Mesothelial cell of epicardium (in vitro differentiated cells): ENCODE results near the gene SUPT6H. TPM values are rescaled to one million over a fixed set of nuclear protein-coding genes. Genes with fewer than 3 reads are reported as not detected.
A peak's percentile ranks its signal among the peaks of the same experiment; 100 is the strongest.
"Not testable (repeated sequence)": the region's sequence is repeated elsewhere in the genome, so short reads cannot be mapped to it uniquely, and the experiment has no call there.

Experiments
- DNase-seq, 2 experiments: peaks; one replicate each; pipeline ENCODE4 v3.0.0; 2021; ENCODE audit warnings: low spot score in 2 of 2; ENCODE audit not compliant: unreplicated experiment in 2 of 2
- H3K27ac Mint-ChIP-seq: 2 replicates; pipeline ENCODE4 v1.8.0; 2021; ENCODE audit warnings: mixed read lengths
- H3K27me3 Mint-ChIP-seq: 2 replicates; pipeline ENCODE4 v1.8.0; 2021; ENCODE audit warnings: low read depth, mixed read lengths
- H3K36me3 Mint-ChIP-seq: 2 replicates; pipeline ENCODE4 v1.8.0; 2021; ENCODE audit warnings: mixed read lengths
- H3K4me1 Mint-ChIP-seq: 2 replicates; pipeline ENCODE4 v1.8.0; 2021; ENCODE audit warnings: mixed read lengths
- H3K4me3 Mint-ChIP-seq: 2 replicates; pipeline ENCODE4 v1.8.0; 2021; ENCODE audit warnings: mild to moderate bottlenecking, moderate library complexity, mixed read lengths
- H3K9me3 Mint-ChIP-seq: 2 replicates; pipeline ENCODE4 v1.8.0; 2021; ENCODE audit warnings: mixed read lengths
- CTCF ChIP-seq: fragments of 200-600 bp; sonication (generic); IDR thresholded peaks from one replicate; pipeline ENCODE4 v1.5.0; 2021; ENCODE audit warnings: antibody characterized with exemption; ENCODE audit not compliant: unreplicated experiment
- total RNA-seq: library from RNA; stranded (reverse); gene quantifications from 3 replicates; pipeline ENCODE4 v1.2.1, GENCODE V29; 2021

Gene SUPT6H
- total RNA-seq, 1 donor from 2014 or later = 91.8 TPM

- no peak overlapping the region for H3K4me3 Mint-ChIP-seq
- DNase-seq = no peak
- H3K27me3 Mint-ChIP-seq = no peaks in the 10 kb centered on the region
- no peak for TF ChIP-seq CTCF
- peaks cover 9% of the 10 kb centered on the region for H3K9me3 Mint-ChIP-seq
- H3K36me3 Mint-ChIP-seq = peaks cover 30% of the 10 kb centered on the region
- H3K27ac Mint-ChIP-seq = no peak overlapping the region
- peaks cover 15% of the 10 kb centered on the region for H3K4me1 Mint-ChIP-seq
These were observed 4.2 kb upstream of the SUPT6H start for GRCh38 chr17:28657756-28658155.

GRCh38 chr17:28658342-28658741, 3.7 kb upstream of the SUPT6H start:
- not testable (repeated sequence) for H3K4me3 Mint-ChIP-seq, H3K27me3 Mint-ChIP-seq, DNase-seq, H3K9me3 Mint-ChIP-seq, H3K27ac Mint-ChIP-seq
- Mint-ChIP-seq H3K4me1 (peaks cover 21% of the 10 kb centered on the region), H3K36me3 (peaks cover 30% of the 10 kb centered on the region)

GRCh38 chr17:28658766-28659496, 3.1 kb upstream of the SUPT6H start:
- not testable (repeated sequence) for DNase-seq, H3K27me3 Mint-ChIP-seq, H3K9me3 Mint-ChIP-seq, H3K27ac Mint-ChIP-seq, H3K4me3 Mint-ChIP-seq
- H3K4me1 Mint-ChIP-seq = peaks cover 25% of the 10 kb centered on the region
- peaks cover 30% of the 10 kb centered on the region for H3K36me3 Mint-ChIP-seq

GRCh38 chr17:28659497-28659881, 2.5 kb upstream of the SUPT6H start:
- peaks cover 30% of the 10 kb centered on the region for H3K36me3 Mint-ChIP-seq
- not testable (repeated sequence) for DNase-seq, H3K27me3 Mint-ChIP-seq, H3K9me3 Mint-ChIP-seq, H3K27ac Mint-ChIP-seq
- H3K4me3 Mint-ChIP-seq = peak overlapping the region; percentile 98
- H3K4me1 Mint-ChIP-seq = peaks cover 27% of the 10 kb centered on the region

GRCh38 chr17:28662527-28662829, 473 bp downstream of the SUPT6H start:
- Mint-ChIP-seq H3K27me3 (no peaks in the 10 kb centered on the region), H3K4me1 (peaks cover 34% of the 10 kb centered on the region), H3K9me3 (peaks cover 9% of the 10 kb centered on the region), H3K36me3 (peaks cover 28% of the 10 kb centered on the region), H3K27ac (peak overlapping the region; percentile 100), H3K4me3 (peak overlapping the region; percentile 98)
- no peak for DNase-seq
- TF ChIP-seq CTCF = no peak

- TF ChIP-seq CTCF = no peak
- no peak for DNase-seq
- Mint-ChIP-seq H3K9me3 (peaks cover 6% of the 10 kb centered on the region), H3K4me3 (peak overlapping the region; percentile 98), H3K4me1 (peaks cover 34% of the 10 kb centered on the region), H3K27ac (peak overlapping the region; percentile 100), H3K27me3 (no peaks in the 10 kb centered on the region), H3K36me3 (peaks cover 20% of the 10 kb centered on the region)
These were observed 1.7 kb downstream of the SUPT6H start for GRCh38 chr17:28663723-28664122.

GRCh38 chr17:28665994-28666393, 4.0 kb downstream of the SUPT6H start:
- peaks cover 16% of the 10 kb centered on the region for H3K36me3 Mint-ChIP-seq
- DNase-seq = no peak
- no peak for TF ChIP-seq CTCF
- H3K27me3 Mint-ChIP-seq = no peaks in the 10 kb centered on the region
- H3K4me3 Mint-ChIP-seq = no peak overlapping the region
- H3K9me3 Mint-ChIP-seq = no peaks in the 10 kb centered on the region
- H3K27ac Mint-ChIP-seq = no peak overlapping the region
- H3K4me1 Mint-ChIP-seq = peaks cover 25% of the 10 kb centered on the region
